ENCODE measurements around the gene EIF4H. TPM values are rescaled to one million over a fixed set of nuclear protein-coding genes. Genes with fewer than 3 reads are reported as not detected.
"Not testable (repeated sequence)": the region's sequence is repeated elsewhere in the genome, so short reads cannot be mapped to it uniquely, and the experiment has no call there.

EIF4H gene
- total RNA-seq, 1 donor from 2014 or later = 205 TPM

DNA sequence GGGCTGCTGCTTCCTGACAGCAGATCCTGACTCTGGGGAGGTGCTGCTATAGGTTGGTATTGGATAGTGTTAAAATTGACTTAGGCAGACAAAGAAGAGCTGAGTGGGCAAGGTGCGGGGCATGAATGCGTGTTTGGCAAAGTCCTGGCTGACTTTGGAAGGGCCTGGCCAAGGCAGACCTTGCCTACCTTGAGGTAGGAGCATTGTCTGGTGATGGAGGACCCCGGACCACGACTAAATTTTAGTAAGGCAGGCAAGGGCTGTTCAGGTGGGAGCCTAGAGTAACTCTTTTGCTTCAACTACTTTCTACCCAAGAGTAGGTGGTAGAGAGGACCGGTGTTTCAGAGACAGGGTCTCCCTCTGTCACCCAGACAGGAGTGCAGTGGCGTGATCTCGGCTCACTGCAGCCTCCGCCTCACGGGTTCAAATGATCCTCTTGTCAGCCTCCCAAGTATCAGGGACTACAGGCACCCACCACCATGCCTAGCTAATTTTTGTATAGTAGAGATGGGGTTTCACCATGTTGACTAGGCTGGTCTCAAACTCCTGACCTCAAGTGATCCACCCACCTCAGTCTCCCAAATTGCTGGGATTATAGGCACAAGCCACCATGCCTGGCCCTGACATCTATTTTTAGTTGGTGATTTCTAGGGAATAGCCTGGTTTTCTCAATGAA, 23.4 kb downstream of the EIF4H start:
- peaks cover 3% of the 10 kb centered on the region for H3K4me1 Mint-ChIP-seq (ENCODE audit: unreplicated experiment)
- DNase-seq (ENCODE audit: extremely low spot score, unreplicated experiment) = no peak
- TF ChIP-seq, protein P1, sequence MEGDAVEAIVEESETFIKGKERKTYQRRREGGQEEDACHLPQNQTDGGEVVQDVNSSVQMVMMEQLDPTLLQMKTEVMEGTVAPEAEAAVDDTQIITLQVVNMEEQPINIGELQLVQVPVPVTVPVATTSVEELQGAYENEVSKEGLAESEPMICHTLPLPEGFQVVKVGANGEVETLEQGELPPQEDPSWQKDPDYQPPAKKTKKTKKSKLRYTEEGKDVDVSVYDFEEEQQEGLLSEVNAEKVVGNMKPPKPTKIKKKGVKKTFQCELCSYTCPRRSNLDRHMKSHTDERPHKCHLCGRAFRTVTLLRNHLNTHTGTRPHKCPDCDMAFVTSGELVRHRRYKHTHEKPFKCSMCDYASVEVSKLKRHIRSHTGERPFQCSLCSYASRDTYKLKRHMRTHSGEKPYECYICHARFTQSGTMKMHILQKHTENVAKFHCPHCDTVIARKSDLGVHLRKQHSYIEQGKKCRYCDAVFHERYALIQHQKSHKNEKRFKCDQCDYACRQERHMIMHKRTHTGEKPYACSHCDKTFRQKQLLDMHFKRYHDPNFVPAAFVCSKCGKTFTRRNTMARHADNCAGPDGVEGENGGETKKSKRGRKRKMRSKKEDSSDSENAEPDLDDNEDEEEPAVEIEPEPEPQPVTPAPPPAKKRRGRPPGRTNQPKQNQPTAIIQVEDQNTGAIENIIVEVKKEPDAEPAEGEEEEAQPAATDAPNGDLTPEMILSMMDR (IDR thresholded peaks at IDR 0.05) = no peak
- no peak overlapping the region for H3K27ac Mint-ChIP-seq (ENCODE audit: unreplicated experiment)
- no peak overlapping the region for H3K4me3 Mint-ChIP-seq (ENCODE audit: unreplicated experiment)
- H3K36me3 Mint-ChIP-seq (ENCODE audit: unreplicated experiment) = peaks cover 15% of the 10 kb centered on the region
- no peaks in the 10 kb centered on the region for H3K9me3 Mint-ChIP-seq (ENCODE audit: unreplicated experiment)
- H3K27me3 Mint-ChIP-seq (ENCODE audit: unreplicated experiment) = no peaks in the 10 kb centered on the region

DNA sequence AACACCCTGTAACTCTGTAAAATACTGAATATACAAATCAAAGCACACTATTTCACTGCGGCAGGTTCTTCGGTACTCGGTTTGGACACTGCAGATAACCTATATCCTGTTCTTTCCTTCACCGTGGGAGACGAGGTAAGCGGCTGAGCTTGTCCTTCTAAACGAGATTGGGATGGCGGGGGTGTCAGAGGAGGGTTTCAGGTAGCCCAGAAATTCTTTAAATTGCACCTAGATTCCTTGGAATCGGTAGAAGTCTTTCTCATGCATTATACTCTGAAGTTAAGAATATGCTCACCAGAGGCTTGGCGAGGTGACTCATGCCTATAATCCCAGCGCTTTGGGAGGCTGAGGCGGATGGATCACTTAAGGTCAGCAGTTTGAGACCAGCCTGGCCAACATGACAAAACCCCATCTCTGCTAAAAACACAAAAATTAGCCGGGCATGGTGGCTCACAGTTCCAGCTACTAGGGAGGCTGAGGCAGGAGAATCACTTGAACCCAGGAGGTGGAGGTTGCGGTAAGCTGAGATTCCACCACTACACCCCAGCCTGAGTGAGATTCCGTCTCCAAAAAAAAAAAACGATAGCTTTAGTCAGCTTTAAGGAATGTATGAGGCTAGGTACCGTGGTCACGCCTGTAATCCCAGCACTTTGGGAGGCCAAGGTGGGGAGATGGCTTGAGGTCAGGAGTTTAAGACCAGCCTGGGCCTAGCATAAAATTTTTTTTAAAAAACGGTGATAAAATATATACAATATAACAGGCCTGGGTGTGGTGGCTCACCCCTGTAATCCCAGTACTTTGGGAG, 25.6 kb downstream of the EIF4H start:
- Mint-ChIP-seq H3K27me3 (ENCODE audit: unreplicated experiment) (no peaks in the 10 kb centered on the region), H3K27ac (ENCODE audit: unreplicated experiment) (no peak overlapping the region)

DNA sequence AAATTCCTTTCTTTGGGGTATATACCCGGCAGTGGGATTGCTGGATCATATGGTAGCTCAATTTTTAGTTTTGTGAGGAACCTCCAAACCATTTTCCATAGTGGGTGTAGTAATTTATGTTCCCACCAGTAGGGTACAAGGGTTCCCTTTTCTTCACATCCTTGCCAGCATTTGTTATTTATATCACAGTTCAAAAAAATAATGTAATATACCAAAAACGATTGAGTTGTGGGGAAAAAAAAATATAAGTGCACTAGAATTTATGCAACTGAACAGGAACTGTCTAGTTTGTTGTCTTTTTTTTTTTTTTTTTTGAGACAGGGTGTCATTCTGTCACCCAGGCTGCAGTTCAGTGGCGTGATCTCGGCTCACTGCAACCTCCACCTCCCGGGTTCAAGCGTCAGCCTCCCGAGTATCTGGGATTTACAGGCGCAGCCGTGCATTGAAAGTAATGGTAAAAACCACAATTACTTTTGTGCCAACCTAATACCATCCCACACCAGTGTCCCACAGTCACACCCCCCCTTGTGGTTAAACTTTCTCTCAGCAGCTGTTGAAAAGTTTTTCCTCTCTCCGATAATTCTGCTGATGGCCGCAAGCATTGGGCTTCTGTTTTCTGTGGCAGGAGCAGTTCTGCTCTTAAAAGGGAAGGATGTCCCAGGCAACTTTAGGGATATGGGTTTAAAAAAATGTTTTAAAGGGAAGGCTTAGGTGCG, 28.8 kb downstream of the EIF4H start:
- Mint-ChIP-seq H3K36me3 (ENCODE audit: unreplicated experiment) (no peaks in the 10 kb centered on the region), H3K9me3 (ENCODE audit: unreplicated experiment) (no peaks in the 10 kb centered on the region), H3K27me3 (ENCODE audit: unreplicated experiment) (no peaks in the 10 kb centered on the region), H3K27ac (ENCODE audit: unreplicated experiment) (no peak overlapping the region), H3K4me3 (ENCODE audit: unreplicated experiment) (no peak overlapping the region), H3K4me1 (ENCODE audit: unreplicated experiment) (peaks cover 8% of the 10 kb centered on the region)
- DNase-seq (ENCODE audit: extremely low spot score, unreplicated experiment) = no peak
- TF ChIP-seq, protein P1 (IDR thresholded peaks at IDR 0.05) = peak; percentile 69

More for the DNA sequence above, 25.6 kb downstream of the EIF4H start:
- no peak overlapping the region for H3K4me3 Mint-ChIP-seq (ENCODE audit: unreplicated experiment)
- H3K4me1 Mint-ChIP-seq (ENCODE audit: unreplicated experiment) = peaks cover 3% of the 10 kb centered on the region
- H3K36me3 Mint-ChIP-seq (ENCODE audit: unreplicated experiment) = peaks cover 9% of the 10 kb centered on the region
- no peaks in the 10 kb centered on the region for H3K9me3 Mint-ChIP-seq (ENCODE audit: unreplicated experiment)
- DNase-seq (ENCODE audit: extremely low spot score, unreplicated experiment) = no peak
- TF ChIP-seq, protein P1 (IDR thresholded peaks at IDR 0.05) = no peak

GRCh38 chr7:74203956-74204618, 29.9 kb downstream of the EIF4H start:
- H3K36me3 Mint-ChIP-seq (ENCODE audit: unreplicated experiment) = no peaks in the 10 kb centered on the region
- H3K4me1 Mint-ChIP-seq (ENCODE audit: unreplicated experiment) = peaks cover 8% of the 10 kb centered on the region
- DNase-seq (ENCODE audit: extremely low spot score, unreplicated experiment) = no peak
- TF ChIP-seq, protein P1 (IDR thresholded peaks at IDR 0.05) = no peak
- no peak overlapping the region for H3K27ac Mint-ChIP-seq (ENCODE audit: unreplicated experiment)
- no peaks in the 10 kb centered on the region for H3K27me3 Mint-ChIP-seq (ENCODE audit: unreplicated experiment)
- H3K9me3 Mint-ChIP-seq (ENCODE audit: unreplicated experiment) = no peaks in the 10 kb centered on the region
- no peak overlapping the region for H3K4me3 Mint-ChIP-seq (ENCODE audit: unreplicated experiment)

DNA sequence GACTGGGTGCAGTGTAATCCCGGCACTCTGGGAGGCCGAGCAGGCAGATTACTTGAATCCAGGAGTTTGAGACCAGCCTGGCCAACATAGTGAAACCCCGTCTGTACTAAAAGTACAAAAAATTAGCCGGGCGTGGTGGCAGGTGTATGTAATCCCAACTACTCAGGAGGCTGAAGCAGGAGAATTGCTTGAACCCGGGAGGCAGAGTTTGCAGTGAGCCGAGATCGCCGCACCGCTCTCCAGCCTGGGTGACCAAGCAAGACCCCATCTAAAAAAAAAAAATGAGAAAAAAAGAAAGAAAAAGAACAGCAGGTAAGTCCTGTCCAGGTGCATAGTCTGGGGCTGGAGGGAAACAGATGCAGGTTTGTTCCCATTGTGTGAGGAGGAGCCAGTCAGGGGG, 31.9 kb downstream of the EIF4H start:
- not testable (repeated sequence) for H3K4me3 Mint-ChIP-seq (ENCODE audit: unreplicated experiment); H3K9me3 Mint-ChIP-seq (ENCODE audit: unreplicated experiment)

More for the DNA sequence above, 31.9 kb downstream of the EIF4H start:
- not testable (repeated sequence) for H3K36me3 Mint-ChIP-seq (ENCODE audit: unreplicated experiment); DNase-seq (ENCODE audit: extremely low spot score, unreplicated experiment); H3K4me1 Mint-ChIP-seq (ENCODE audit: unreplicated experiment); H3K27me3 Mint-ChIP-seq (ENCODE audit: unreplicated experiment); H3K27ac Mint-ChIP-seq (ENCODE audit: unreplicated experiment)
